GM12878 (cell line): ENCODE measurements around the gene OTUB2. TPM values are rescaled to one million over a fixed set of nuclear protein-coding genes. Genes with fewer than 3 reads are reported as not detected.

Experiments used
- ATAC-seq: fragments of 200-7000 bp; cut with Tn5 transposase; 3 replicates; pipeline ENCODE4 v1.9.1; 2020; ENCODE audit warnings: mild to moderate bottlenecking, moderate library complexity
- BruUV-seq: library from RNA; stranded (reverse); fragments of 400-500 nt; replicated peaks from 2 replicates; lab custom pipeline; 2021; lab: Mats Ljungman, UMichigan
- CTCF ChIA-PET: fragments of 300-600 bp; sonication (Branson Sonifier 250); formaldehyde crosslinking; extraction: SDS; loops from one replicate; lab custom pipeline; 2021; ENCODE audit warnings: inconsistent platforms; lab: Yijun Ruan, JAX
- POLR2A ChIA-PET: fragments of 350-600 bp; formaldehyde crosslinking; extraction: SDS; loops from one replicate; lab custom pipeline; 2021; ENCODE audit warnings: inconsistent platforms; lab: Charles Lee
- RAD21 ChIA-PET: fragments of 300-600 bp; sonication (Branson Sonifier 250); formaldehyde crosslinking; loops from one replicate; lab custom pipeline; 2023; ENCODE audit warnings: antibody characterized with exemption; ENCODE audit not compliant: unreplicated experiment; lab: Charles Lee
- SMC1A ChIA-PET: fragments of 300-600 bp; sonication (Branson Sonifier 250); formaldehyde crosslinking; loops from one replicate; lab custom pipeline; 2023; ENCODE audit not compliant: unreplicated experiment, uncharacterized antibody; lab: Charles Lee
- DNase-seq: peaks from one replicate; pipeline ENCODE4 v3.0.0-alpha.2; 2011; ENCODE audit warnings: low read depth, low spot score
- FAIRE-seq: peaks from 3 replicates; lab custom pipeline; 2011; peaks lifted over from hg19 to GRCh38; lab: Jason Lieb, UNC
- H2AFZ ChIP-seq: 2 replicates; pipeline ENCODE4 v1.6.0; 2011; ENCODE audit warnings: low read depth, low read length, control low read depth; ENCODE audit not compliant: control insufficient read depth
- H3K27ac ChIP-seq: 2 replicates; pipeline ENCODE4 v1.5.1; 2011; ENCODE audit warnings: control low read depth; ENCODE audit not compliant: control insufficient read depth, insufficient read depth
- H3K27me3 ChIP-seq, 2 experiments: replicated peaks in 1 of 2; 2 replicates each; pipeline versions ENCODE4 v1.6.0 to v1.6.1; 2011; ENCODE audit warnings: low read length in 1 of 2; ENCODE audit not compliant: control insufficient read depth in 2 of 2, insufficient read depth in 2 of 2
- H3K36me3 ChIP-seq, 2 experiments: 2 replicates each; pipeline ENCODE4 v1.5.1; 2011; ENCODE audit warnings: low read length in 1 of 2; ENCODE audit not compliant: control insufficient read depth in 2 of 2, insufficient read depth in 2 of 2
- H3K4me1 ChIP-seq: 2 replicates; pipeline ENCODE4 v1.6.1; 2011; ENCODE audit warnings: mild to moderate bottlenecking, low read length, moderate library complexity, mixed read lengths; ENCODE audit not compliant: control insufficient read depth, insufficient read depth
- H3K4me2 ChIP-seq: 2 replicates; pipeline ENCODE4 v1.6.0; 2011; ENCODE audit warnings: control low read depth; ENCODE audit not compliant: control insufficient read depth, insufficient read depth
- H3K4me3 ChIP-seq: fragments of 200-600 bp; sonication (generic); 2 replicates; pipeline ENCODE4 v1.5.1; 2016
- H3K79me2 ChIP-seq: 2 replicates; pipeline ENCODE4 v1.6.0; 2011; ENCODE audit warnings: low read length; ENCODE audit not compliant: control insufficient read depth, insufficient read depth
- H3K9ac ChIP-seq: 2 replicates; pipeline ENCODE4 v1.8.0; 2011; ENCODE audit warnings: low read length, control low read depth, mixed read lengths; ENCODE audit not compliant: control insufficient read depth, insufficient read depth
- H3K9me3 ChIP-seq: replicated peaks from 3 replicates; pipeline ENCODE4 v1.5.1; 2011; ENCODE audit warnings: mild to moderate bottlenecking, low read length; ENCODE audit not compliant: control insufficient read depth, insufficient read depth
- H4K20me1 ChIP-seq: 2 replicates; pipeline ENCODE4 v1.6.0; 2011; ENCODE audit not compliant: control insufficient read depth, insufficient read depth
- CEBPZ ChIP-seq: fragments of 150-350 bp; IDR thresholded peaks from 2 replicates; pipeline ENCODE4 v1.6.1; 2016; ENCODE audit warnings: low read depth, low read length
- E2F4 ChIP-seq: IDR thresholded peaks from 2 replicates; pipeline ENCODE4 v1.6.1; 2012; ENCODE audit warnings: low read depth, low read length, improper control_type of control experiment
- EZH2 ChIP-seq: IDR thresholded peaks from 2 replicates; pipeline ENCODE4 v1.6.1; 2012; ENCODE audit warnings: low read depth, mild to moderate bottlenecking, control low read depth, inconsistent platforms, low read length, borderline replicate concordance; ENCODE audit not compliant: control insufficient read depth
- PAX8 ChIP-seq: fragments of 450-650 bp; IDR thresholded peaks from 2 replicates; pipeline ENCODE4 v1.6.1; 2017; ENCODE audit warnings: mild to moderate bottlenecking, moderate library complexity
- RAD21 ChIP-seq: IDR thresholded peaks from 2 replicates; pipeline ENCODE4 v1.6.1; 2011; ENCODE audit warnings: mild to moderate bottlenecking, low read depth, low read length, moderate library complexity; ENCODE audit not compliant: insufficient read depth
- RB1 ChIP-seq: fragments of 450-650 bp; formaldehyde crosslinking; IDR thresholded peaks from 2 replicates; pipeline ENCODE4 v1.6.1; 2017; ENCODE audit warnings: mild to moderate bottlenecking, borderline replicate concordance
- TBL1XR1 ChIP-seq: IDR thresholded peaks from 2 replicates; pipeline ENCODE4 v1.6.1; 2012; ENCODE audit warnings: low read depth, low read length, improper control_type of control experiment
- ZBTB40 ChIP-seq: fragments of 450-650 bp; IDR thresholded peaks from 2 replicates; pipeline ENCODE4 v1.6.1; 2016; ENCODE audit warnings: mild to moderate bottlenecking, moderate library complexity, borderline replicate concordance
- ZNF687 ChIP-seq: fragments of 450-650 bp; IDR thresholded peaks from 2 replicates; pipeline ENCODE4 v1.6.1; 2017; ENCODE audit warnings: mild to moderate bottlenecking, moderate library complexity
- WGBS: methylation state at CpG from one replicate; pipeline ENCODE4 v1.1.6; 2016; ENCODE audit warnings: low lambda C conversion rate; ENCODE audit not compliant: insufficient replicate concordance, insufficient coverage; ENCODE audit errors: missing lambda C conversion rate; 5-methylcytosine and 5-hydroxymethylcytosine counted together
- in situ Hi-C: fragments of 300-500 bp; cut with MboI; formaldehyde crosslinking; loops from 9 replicates; pipeline ENCODE4 v1.14.3; 2018; ENCODE audit warnings: mixed read lengths
- intact Hi-C: fragments of 100-400 bp; cut with micrococcal nuclease; formaldehyde crosslinking; loops from one replicate; pipeline ENCODE4 v1.14.2; 2022; ENCODE audit not compliant: unreplicated experiment
- polyA plus RNA-seq, 11 experiments: library from polyadenylated mRNA; depleted of rRNA in 4 of 11; unstranded in 6 of 11; stranded (reverse) in 5 of 11; fragments of >200 nt; fragmentation: Nextera tagmentation in 4 of 11; fragmentation: Illumina TruSeq in 1 of 11; extraction: Ambion mirVana in 4 of 11; extraction: Trizol in 1 of 11; gene quantifications; 1 replicate in 1 of 11; 2 replicates in 10 of 11; pipeline versions ENCODE4 v1.2.1 to v1.2.3, GENCODE V29; 2011 to 2016; ENCODE audit warnings: inconsistent platforms in 2 of 11, missing spikeins in 2 of 11, low read depth in 1 of 11
- total RNA-seq, 4 experiments: library from RNA; depleted of rRNA in 3 of 4; stranded (reverse); fragments of >200 nt in 3 of 4; fragmentation: Illumina TruSeq in 1 of 4; extraction: Trizol in 1 of 4; gene quantifications; 2 replicates each; pipeline versions ENCODE4 v1.2.1 to v1.2.3, GENCODE V29; 2013 to 2021

The OTUB2 gene
- total and polyA plus RNA-seq, 10 of the 15 experiments (the other 5 are each of a cell fraction or from before 2014, with no cell fraction given) = 0.05 to 0.82 (median 0.43) TPM

GRCh38 chr14:94081386-94081820 is 55.3 kb downstream of the OTUB2 start (continued):
- TF ChIP-seq CEBPZ (no peak), ZBTB40 (peak; percentile 16; the same call in 1 of the 2 replicates)

GRCh38 chr14:94087891-94088290 is 61.8 kb downstream of the OTUB2 start:
- no peak for DNase-seq
- BruUV-seq = no TSS peak
- ChIA-PET POLR2A (no interaction called here), CTCF (no interaction called here), SMC1A (no interaction called here), RAD21 (no interaction called here)
- no peak overlapping the region for H2AFZ ChIP-seq
- no peaks in the 10 kb centered on the region for H3K79me2 ChIP-seq
- intact Hi-C loops (no loop called here), in situ Hi-C loops (no loop called here)
- no peak for FAIRE-seq
- H3K27ac ChIP-seq = no peak overlapping the region
- no peaks in the 10 kb centered on the region for H3K36me3 ChIP-seq
- no peaks in the 10 kb centered on the region for H3K27me3 ChIP-seq
- no peak overlapping the region for H3K9ac ChIP-seq
- no peaks in the 10 kb centered on the region for H3K4me1 ChIP-seq
- no peak overlapping the region for H3K4me2 ChIP-seq
- ATAC-seq = no peak
- H3K9me3 ChIP-seq = no peaks in the 10 kb centered on the region; the same call in 2 of the 3 replicates
- 89% methylated on average over 4 of the region's 4 CpGs for WGBS
- no peak overlapping the region for H3K4me3 ChIP-seq
- H4K20me1 ChIP-seq = no peaks in the 10 kb centered on the region
- TF ChIP-seq RAD21 (no peak), PAX8 (no peak), E2F4 (no peak), EZH2 (no peak), RB1 (no peak), ZNF687 (no peak), TBL1XR1 (no peak)
